MCF 10A (cell line): ENCODE results near the gene TMEM140. TPM values are rescaled to one million over a fixed set of nuclear protein-coding genes. Genes with fewer than 3 reads are reported as not detected.

Experiments
- BruUV-seq: library from RNA; stranded (reverse); fragments of 400-500 nt; replicated peaks from 2 replicates; lab custom pipeline; 2021; lab: Mats Ljungman, UMichigan
- CTCF ChIA-PET: fragments of 300-600 bp; sonication (Branson Sonifier 250); formaldehyde crosslinking; extraction: SDS; loops from one replicate; lab custom pipeline; 2021; ENCODE audit warnings: antibody characterized with exemption, inconsistent platforms; lab: Yijun Ruan, JAX
- POLR2A ChIA-PET: fragments of 300-600, 350-650 bp; sonication (Branson Sonifier 250); formaldehyde crosslinking; extraction: SDS; loops from one replicate; lab custom pipeline; 2020; ENCODE audit warnings: antibody characterized with exemption, inconsistent platforms; lab: Yijun Ruan, JAX
- DNase-seq: peaks from one replicate; pipeline ENCODE4 v3.0.0-alpha.2; 2018; ENCODE audit not compliant: unreplicated experiment
- H3K27ac Mint-ChIP-seq: one replicate; pipeline ENCODE4 v1.8.0; 2022; ENCODE audit warnings: mild to moderate bottlenecking, low read depth, mixed read lengths; ENCODE audit not compliant: unreplicated experiment
- H3K27me3 Mint-ChIP-seq: one replicate; pipeline ENCODE4 v1.8.0; 2022; ENCODE audit warnings: mixed read lengths; ENCODE audit not compliant: insufficient read depth, unreplicated experiment
- H3K36me3 Mint-ChIP-seq: one replicate; pipeline ENCODE4 v1.8.0; 2022; ENCODE audit warnings: mild to moderate bottlenecking, moderate library complexity, mixed read lengths; ENCODE audit not compliant: insufficient read depth, unreplicated experiment
- H3K4me1 Mint-ChIP-seq: one replicate; pipeline ENCODE4 v1.8.0; 2022; ENCODE audit warnings: mixed read lengths; ENCODE audit not compliant: insufficient read depth, unreplicated experiment
- H3K4me3 Mint-ChIP-seq: one replicate; pipeline ENCODE4 v1.8.0; 2022; ENCODE audit warnings: mild to moderate bottlenecking, moderate library complexity, mixed read lengths; ENCODE audit not compliant: unreplicated experiment
- H3K9me3 Mint-ChIP-seq: one replicate; pipeline ENCODE4 v1.8.0; 2022; ENCODE audit warnings: mixed read lengths; ENCODE audit not compliant: unreplicated experiment
- intact Hi-C: fragments of 100-400 bp; cut with micrococcal nuclease; formaldehyde crosslinking; loops from 2 replicates; pipeline ENCODE4 v1.14.1; 2022
- total RNA-seq: library from RNA; stranded (reverse); gene quantifications from 2 replicates; pipeline ENCODE4 v1.2.3, GENCODE V29; 2022
- TF ChIP-seq, protein P1 (sequence below): fragments of 200-600 bp; IDR thresholded peaks from one replicate; pipeline ENCODE4 v1.8.0; 2022; ENCODE audit warnings: antibody characterized with exemption, mild to moderate bottlenecking; ENCODE audit not compliant: unreplicated experiment

Gene TMEM140
- total RNA-seq, 1 experiment from 2014 or later, result not detected

DNA sequence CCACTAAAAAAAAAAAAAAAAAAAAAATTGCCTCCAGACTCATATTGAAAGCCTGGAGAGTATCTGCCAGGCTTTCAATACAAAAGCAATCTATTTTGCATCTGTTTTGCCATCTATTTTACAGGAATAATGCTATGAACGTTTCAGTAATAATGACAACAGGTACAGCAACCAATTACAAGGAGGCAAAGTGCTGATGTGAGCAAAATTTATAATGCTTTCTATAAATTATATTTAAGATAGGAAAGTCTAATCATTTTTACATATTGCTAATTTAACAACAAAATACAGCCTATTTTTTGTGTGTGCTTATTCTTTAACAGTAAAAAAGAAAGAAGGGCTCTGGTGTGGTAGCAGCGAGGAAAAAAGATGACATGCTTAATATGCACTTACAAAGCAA, 53.5 kb downstream of the TMEM140 start:
- ChIA-PET POLR2A (interaction anchor here (0.6 to 1.5 kb wide), 3 partner anchors 9 to 13 kb away, joined by 3 to 6 read pairs (median 6); partner anchors contain the start of gene WDR91), CTCF (no interaction called here)
- BruUV-seq, result no TSS peak
- intact Hi-C loops, result no loop called here
- TF ChIP-seq, protein P1, sequence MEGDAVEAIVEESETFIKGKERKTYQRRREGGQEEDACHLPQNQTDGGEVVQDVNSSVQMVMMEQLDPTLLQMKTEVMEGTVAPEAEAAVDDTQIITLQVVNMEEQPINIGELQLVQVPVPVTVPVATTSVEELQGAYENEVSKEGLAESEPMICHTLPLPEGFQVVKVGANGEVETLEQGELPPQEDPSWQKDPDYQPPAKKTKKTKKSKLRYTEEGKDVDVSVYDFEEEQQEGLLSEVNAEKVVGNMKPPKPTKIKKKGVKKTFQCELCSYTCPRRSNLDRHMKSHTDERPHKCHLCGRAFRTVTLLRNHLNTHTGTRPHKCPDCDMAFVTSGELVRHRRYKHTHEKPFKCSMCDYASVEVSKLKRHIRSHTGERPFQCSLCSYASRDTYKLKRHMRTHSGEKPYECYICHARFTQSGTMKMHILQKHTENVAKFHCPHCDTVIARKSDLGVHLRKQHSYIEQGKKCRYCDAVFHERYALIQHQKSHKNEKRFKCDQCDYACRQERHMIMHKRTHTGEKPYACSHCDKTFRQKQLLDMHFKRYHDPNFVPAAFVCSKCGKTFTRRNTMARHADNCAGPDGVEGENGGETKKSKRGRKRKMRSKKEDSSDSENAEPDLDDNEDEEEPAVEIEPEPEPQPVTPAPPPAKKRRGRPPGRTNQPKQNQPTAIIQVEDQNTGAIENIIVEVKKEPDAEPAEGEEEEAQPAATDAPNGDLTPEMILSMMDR, result no peak
- no peaks in the 10 kb centered on the region for H3K9me3 Mint-ChIP-seq
- H3K4me3 Mint-ChIP-seq, result no peak overlapping the region
- peaks cover 19% of the 10 kb centered on the region for H3K36me3 Mint-ChIP-seq
- no peak for DNase-seq
- no peaks in the 10 kb centered on the region for H3K27me3 Mint-ChIP-seq
- no peak overlapping the region for H3K27ac Mint-ChIP-seq
- H3K4me1 Mint-ChIP-seq, result peaks cover 5% of the 10 kb centered on the region

DNA sequence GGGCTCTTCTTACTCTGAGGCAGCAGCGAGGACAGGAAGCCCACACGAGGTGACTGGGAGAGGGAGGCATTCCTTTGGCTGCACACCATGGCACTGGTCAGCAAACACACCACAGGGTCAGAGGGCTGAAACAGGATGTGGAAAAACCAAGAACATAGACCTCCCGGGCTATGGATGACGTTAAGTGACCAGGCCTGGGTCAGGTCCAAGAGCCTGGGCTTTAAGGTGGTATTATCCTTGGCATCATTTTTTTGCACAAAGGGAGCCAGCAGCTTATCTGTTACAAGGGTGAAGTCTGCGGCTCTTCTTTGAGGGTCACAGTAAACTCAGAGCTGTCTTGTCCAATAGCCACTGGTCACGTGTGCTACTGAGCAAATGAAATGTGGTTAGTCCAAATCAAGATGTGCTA, 56.5 kb downstream of the TMEM140 start:
- Mint-ChIP-seq H3K27me3 (no peaks in the 10 kb centered on the region), H3K4me1 (peaks cover 5% of the 10 kb centered on the region), H3K4me3 (no peak overlapping the region), H3K9me3 (no peaks in the 10 kb centered on the region), H3K36me3 (peaks cover 17% of the 10 kb centered on the region), H3K27ac (no peak overlapping the region)
- CTCF ChIA-PET, result interaction anchor here (0.7 to 1.7 kb wide), 3 partner anchors 16 to 218 kb away, joined by 4 to 6 read pairs (median 4); partner anchors contain the start of gene AGBL3
- DNase-seq, result no peak
- no TSS peak for BruUV-seq
- TF ChIP-seq, protein P1, result no peak
- POLR2A ChIA-PET, result interaction anchor here (1.7 kb wide), 1 partner anchor 34 kb away, joined by 6 read pairs; the partner anchor contains the start of gene CYREN
- intact Hi-C loops, result no loop called here

DNA sequence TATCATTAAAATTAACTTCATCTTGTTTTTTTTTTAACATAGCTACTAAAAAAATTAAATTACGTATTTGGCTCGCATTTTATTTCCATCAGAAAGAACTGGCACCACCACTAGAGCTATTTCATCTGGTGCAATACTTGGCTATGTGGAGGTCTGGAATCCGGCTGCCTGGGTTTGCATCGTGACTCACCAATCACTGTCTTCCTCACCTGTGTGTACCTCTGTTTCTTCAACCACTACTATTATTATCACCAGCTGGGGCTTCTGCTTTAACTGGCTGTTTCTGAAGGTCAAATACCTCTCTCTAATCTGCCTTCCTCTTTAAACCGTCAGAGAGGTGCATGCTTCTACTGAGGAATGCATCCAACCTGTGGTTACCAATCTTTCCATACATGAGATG, 57.0 kb downstream of the TMEM140 start:
- Mint-ChIP-seq H3K4me3 (no peak overlapping the region), H3K4me1 (peaks cover 5% of the 10 kb centered on the region), H3K36me3 (peaks cover 17% of the 10 kb centered on the region), H3K9me3 (no peaks in the 10 kb centered on the region), H3K27ac (no peak overlapping the region), H3K27me3 (no peaks in the 10 kb centered on the region)
- ChIA-PET POLR2A (interaction anchor here (1.7 kb wide), 1 partner anchor 34 kb away, joined by 6 read pairs; the partner anchor contains the start of gene CYREN), CTCF (interaction anchor here (1.2 to 1.7 kb wide), 2 partner anchors 17 to 219 kb away, joined by 4 to 6 read pairs; partner anchors contain the start of gene AGBL3)
- no TSS peak for BruUV-seq
- peak; percentile 38 for DNase-seq
- intact Hi-C loops, result no loop called here
- TF ChIP-seq, protein P1, result no peak

DNA sequence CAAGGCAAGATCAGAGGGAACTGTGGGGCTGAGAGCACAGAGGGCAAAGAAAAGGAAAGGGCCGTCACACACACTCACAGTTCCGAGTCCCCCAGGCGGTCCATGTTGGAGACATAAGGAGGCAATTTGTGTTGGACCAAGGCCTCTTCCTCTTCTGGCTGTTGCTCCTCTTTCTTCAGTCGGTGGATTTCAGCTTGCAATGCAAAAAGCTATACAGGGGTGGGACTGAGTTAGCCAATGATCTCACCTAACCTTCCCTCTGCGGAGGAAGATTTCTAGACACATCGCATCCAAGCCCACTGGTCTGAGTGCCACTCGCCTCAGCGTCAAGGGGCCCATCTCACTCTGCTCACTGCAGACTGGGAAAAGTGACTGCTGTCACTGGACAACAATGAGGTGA, 58.0 kb downstream of the TMEM140 start:
- no peak for DNase-seq
- intact Hi-C loops, result no loop called here
- Mint-ChIP-seq H3K27me3 (no peaks in the 10 kb centered on the region), H3K9me3 (no peaks in the 10 kb centered on the region), H3K4me3 (no peak overlapping the region), H3K36me3 (peaks cover 17% of the 10 kb centered on the region), H3K4me1 (peaks cover 5% of the 10 kb centered on the region), H3K27ac (no peak overlapping the region)
- no TSS peak for BruUV-seq
- TF ChIP-seq, protein P1, result no peak
- ChIA-PET CTCF (interaction anchor here (0.6 to 0.7 kb wide), 3 partner anchors 12 to 22 kb away, joined by 3 read pairs; no protein-coding TSS in a partner anchor), POLR2A (interaction anchor here (1.7 kb wide), 1 partner anchor 35 kb away, joined by 6 read pairs; the partner anchor contains the start of gene CYREN)
